Kidney epithelial cell (primary cell): ENCODE measurements around the gene GATC. TPM values are rescaled to one million over a fixed set of nuclear protein-coding genes. Genes with fewer than 3 reads are reported as not detected.

Source experiments
- DNase-seq: peaks from one replicate; pipeline ENCODE4 v3.0.0-alpha.2; 2010; ENCODE audit warnings: low read depth
- H3K27me3 ChIP-seq: 2 replicates; pipeline ENCODE4 v1.6.0; 2011; ENCODE audit warnings: low read length; ENCODE audit not compliant: control insufficient read depth, insufficient read depth
- H3K36me3 ChIP-seq: 2 replicates; pipeline ENCODE4 v1.5.1; 2011; ENCODE audit warnings: low read length; ENCODE audit not compliant: control insufficient read depth, insufficient read depth
- H3K4me3 ChIP-seq: 2 replicates; pipeline ENCODE4 v1.5.1; 2011; ENCODE audit warnings: low read depth, mild to moderate bottlenecking, control low read depth, low read length
- CTCF ChIP-seq: IDR thresholded peaks from 2 replicates; pipeline ENCODE4 v1.5.1; 2011; ENCODE audit warnings: mild to moderate bottlenecking, moderate library complexity, low read length, control low read depth, inconsistent platforms; ENCODE audit not compliant: insufficient read depth, poor library complexity, severe bottlenecking
- total RNA-seq: library from RNA; depleted of rRNA; stranded (reverse); fragments of >200 nt; gene quantifications from 2 replicates; pipeline ENCODE4 v1.2.3, GENCODE V29; 2015

The GATC gene
- total RNA-seq, 1 donor from 2014 or later = 25.7 TPM

GRCh38 chr12:120416490-120417216 is 29.6 kb upstream of the GATC start:
- no peak for DNase-seq
- Histone ChIP-seq H3K4me3 (no peak overlapping the region), H3K36me3 (no peaks in the 10 kb centered on the region), H3K27me3 (no peaks in the 10 kb centered on the region)
- TF ChIP-seq CTCF = no peak

DNA sequence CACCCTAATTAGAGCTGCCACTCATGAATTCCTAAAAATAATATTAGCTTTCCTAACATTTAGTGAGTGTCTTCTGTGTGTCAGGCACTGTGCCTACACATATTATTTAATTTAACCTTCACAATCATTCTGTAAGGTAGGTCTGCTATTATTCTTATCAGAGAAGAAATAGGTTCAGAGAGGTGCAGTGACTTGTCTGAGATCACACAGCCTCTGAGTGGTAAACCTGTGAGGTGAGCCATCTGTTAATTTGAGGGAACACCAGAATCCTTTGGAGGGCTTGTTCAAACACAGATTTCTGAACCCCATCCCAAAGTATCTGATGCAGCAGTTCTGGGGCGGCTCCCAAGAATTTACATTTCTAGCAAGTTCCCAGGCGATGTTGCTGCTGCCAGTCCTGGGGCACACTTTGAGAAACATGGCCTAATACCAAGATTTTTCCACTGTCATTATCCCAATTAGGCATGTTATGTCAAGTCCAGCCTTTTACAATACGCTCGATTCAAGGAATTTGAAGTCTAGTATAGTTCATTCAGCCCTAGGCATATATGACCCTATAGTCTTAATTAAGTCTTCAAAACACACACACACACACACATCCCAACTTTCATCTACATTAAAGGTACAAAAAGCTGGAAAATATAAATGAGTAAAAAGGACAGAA is 28.2 kb upstream of the GATC start:
- Histone ChIP-seq H3K36me3 (no peaks in the 10 kb centered on the region), H3K27me3 (no peaks in the 10 kb centered on the region), H3K4me3 (no peak overlapping the region)
- no peak for TF ChIP-seq CTCF
- no peak for DNase-seq

DNA sequence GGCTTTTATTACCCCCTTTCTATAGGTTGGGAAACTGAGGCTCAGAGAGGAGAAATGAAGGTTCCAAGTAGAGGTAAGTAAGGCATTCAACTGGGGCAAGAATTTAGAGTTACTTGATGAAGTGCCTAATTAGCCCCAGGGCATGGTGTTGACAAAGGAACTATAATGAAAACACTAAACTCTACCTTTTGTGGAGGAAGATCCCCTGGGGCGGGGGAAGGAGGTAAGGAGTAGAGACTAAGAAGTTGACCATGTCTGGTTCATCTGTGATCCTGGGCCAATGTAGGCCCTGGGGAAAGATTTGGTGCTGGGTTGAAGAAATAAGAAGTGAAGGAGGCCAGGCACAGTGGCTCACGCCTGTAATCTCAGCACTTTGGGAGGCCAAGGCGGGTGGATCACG is 24.5 kb upstream of the GATC start:
- no peaks in the 10 kb centered on the region for H3K36me3 ChIP-seq
- no peaks in the 10 kb centered on the region for H3K27me3 ChIP-seq
- TF ChIP-seq CTCF = no peak
- DNase-seq = no peak
- no peak overlapping the region for H3K4me3 ChIP-seq

- H3K36me3 ChIP-seq = no peaks in the 10 kb centered on the region
- no peak for DNase-seq
- no peak overlapping the region for H3K4me3 ChIP-seq
- no peak for TF ChIP-seq CTCF
- H3K27me3 ChIP-seq = no peaks in the 10 kb centered on the region
Measured at GRCh38 chr12:120422892-120423456, 23.3 kb upstream of the GATC start.

DNA sequence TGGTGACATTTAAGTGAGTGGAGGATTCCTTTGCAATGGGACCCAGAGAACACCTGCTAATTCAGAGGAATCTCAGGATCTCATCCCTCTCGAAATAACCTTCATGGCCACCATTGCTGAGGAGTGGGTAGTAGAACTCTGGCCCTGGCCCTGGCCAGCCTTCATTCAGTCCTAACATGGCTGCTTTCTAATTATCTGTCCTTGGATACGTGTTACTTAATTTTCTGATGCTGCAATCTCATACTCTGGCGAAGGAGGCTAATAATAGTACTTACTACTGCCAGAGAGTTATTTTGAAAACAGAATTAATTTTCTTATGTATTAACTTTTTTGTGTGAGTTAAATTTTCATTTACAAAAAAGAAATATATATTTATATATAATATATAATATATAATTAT is 20.4 kb upstream of the GATC start:
- no peak for TF ChIP-seq CTCF
- no peak for DNase-seq
- no peaks in the 10 kb centered on the region for H3K27me3 ChIP-seq
- no peak overlapping the region for H3K4me3 ChIP-seq
- H3K36me3 ChIP-seq = no peaks in the 10 kb centered on the region
